ENCODE results near the gene IFT88.
"Not testable (repeated sequence)": the region's sequence is repeated elsewhere in the genome, so short reads cannot be mapped to it uniquely, and the experiment has no call there.

- TF ChIP-seq EZH2 (IDR thresholded peaks at IDR 0.05; ENCODE audit: borderline replicate concordance, low read depth, low read length, poor library complexity, severe bottlenecking); CTCF (conservative IDR thresholded peaks at IDR 0.05; ENCODE audit: low read depth, low read length): not testable (repeated sequence)
Measured at GRCh38 chr13:20681481-20681880, 114.5 kb downstream of the IFT88 start.
